Ectodermal cell (in vitro differentiated cells): ENCODE measurements around the gene SMAD5.

Experiments
- H3K27ac ChIP-seq: 2 replicates; pipeline ENCODE4 v1.7.0; 2013; ENCODE audit warnings: mild to moderate bottlenecking, low read depth, low read length; ENCODE audit not compliant: insufficient read depth, poor library complexity, severe bottlenecking
- H3K27me3 ChIP-seq: 2 replicates; pipeline ENCODE4 v1.7.0; 2013; ENCODE audit warnings: mild to moderate bottlenecking, low read length; ENCODE audit not compliant: insufficient read depth, control insufficient read depth, poor library complexity, severe bottlenecking
- H3K36me3 ChIP-seq: one replicate; pipeline ENCODE4 v1.7.0; 2013; ENCODE audit warnings: low read length; ENCODE audit not compliant: control insufficient read depth, insufficient read depth
- H3K4me1 ChIP-seq: one replicate; pipeline ENCODE4 v1.7.0; 2013; ENCODE audit warnings: low read length; ENCODE audit not compliant: control insufficient read depth, insufficient read depth
- H3K4me3 ChIP-seq: 2 replicates; pipeline ENCODE4 v1.7.0; 2013; ENCODE audit warnings: low read depth, low read length, control low read depth; ENCODE audit not compliant: insufficient read depth
- H3K9me3 ChIP-seq: 2 replicates; pipeline ENCODE4 v1.7.0; 2013; ENCODE audit warnings: mild to moderate bottlenecking, low read length, moderate library complexity; ENCODE audit not compliant: control insufficient read depth
- WGBS, 2 experiments: methylation state at CpG; one replicate each; pipeline ENCODE4 v1.1.7; 2013; ENCODE audit warnings: missing lambda C conversion rate in 2 of 2; 5-methylcytosine and 5-hydroxymethylcytosine counted together

Gene SMAD5

DNA sequence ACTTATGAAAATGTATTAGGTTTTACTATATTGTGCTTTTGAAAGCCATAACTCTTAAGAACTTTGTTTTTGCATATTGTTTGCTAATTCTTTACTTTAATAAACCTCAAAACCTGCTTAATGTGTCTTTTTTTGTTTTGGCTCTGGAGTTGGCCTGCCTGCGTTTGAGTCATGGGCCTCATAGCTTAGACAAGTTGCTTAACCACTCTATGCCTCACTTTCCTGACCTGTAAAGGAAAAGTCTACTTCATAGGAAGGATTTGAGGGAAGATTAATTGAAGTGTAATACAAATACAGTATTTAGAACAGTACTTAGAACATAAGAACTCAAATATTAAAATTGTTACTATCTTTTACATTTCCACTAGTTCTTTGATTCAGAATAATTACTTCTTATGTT is 50.0 kb downstream of the SMAD5 start:
- no peak overlapping the region for H3K27ac ChIP-seq
- H3K4me3 ChIP-seq, result no peak overlapping the region
- H3K9me3 ChIP-seq, result no peaks in the 10 kb centered on the region
- no peaks in the 10 kb centered on the region for H3K4me1 ChIP-seq
- no peaks in the 10 kb centered on the region for H3K27me3 ChIP-seq
- peaks cover 3% of the 10 kb centered on the region for H3K36me3 ChIP-seq
- 86 to 100% methylated on average over 1 of the region's 1 CpG for WGBS, 2 experiments

DNA sequence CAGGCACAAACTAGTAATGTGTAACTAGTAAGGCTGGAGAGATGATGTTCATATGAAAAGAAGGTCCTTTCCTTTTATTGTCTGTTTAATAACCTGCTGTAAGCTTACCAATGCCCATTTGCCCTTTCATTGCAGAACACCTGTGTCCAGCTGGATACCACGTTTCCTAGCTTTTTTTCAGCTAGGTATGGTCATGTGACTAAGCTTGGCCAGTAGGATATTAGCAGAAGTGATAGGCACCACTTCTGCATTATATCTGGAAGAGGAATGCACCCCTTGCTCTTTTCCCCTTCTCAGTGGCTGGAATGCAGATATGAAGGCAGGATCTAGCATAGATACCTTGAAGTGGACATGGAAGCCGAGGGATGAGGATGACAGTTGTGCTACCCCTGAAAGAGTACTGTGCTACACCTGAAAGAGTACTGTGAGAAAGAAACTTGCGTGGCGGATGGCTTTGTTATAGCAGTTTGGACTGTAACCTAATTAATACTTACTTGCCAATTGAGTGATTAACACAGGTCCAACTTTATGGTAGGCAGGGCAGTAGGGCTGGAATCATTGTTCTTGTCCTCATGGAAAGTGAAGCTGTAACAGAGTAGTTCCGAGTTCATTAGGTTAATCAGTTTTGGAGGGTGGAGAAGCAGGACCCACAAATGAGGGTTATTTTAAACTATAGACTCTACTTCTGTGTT is 53.5 kb downstream of the SMAD5 start:
- Histone ChIP-seq H3K36me3 (no peaks in the 10 kb centered on the region), H3K9me3 (no peaks in the 10 kb centered on the region), H3K4me1 (no peaks in the 10 kb centered on the region), H3K27ac (no peak overlapping the region), H3K27me3 (peaks cover 20% of the 10 kb centered on the region), H3K4me3 (no peak overlapping the region)
- 95 to 98% methylated on average over 5 of the region's 5 CpGs for WGBS, 2 experiments

DNA sequence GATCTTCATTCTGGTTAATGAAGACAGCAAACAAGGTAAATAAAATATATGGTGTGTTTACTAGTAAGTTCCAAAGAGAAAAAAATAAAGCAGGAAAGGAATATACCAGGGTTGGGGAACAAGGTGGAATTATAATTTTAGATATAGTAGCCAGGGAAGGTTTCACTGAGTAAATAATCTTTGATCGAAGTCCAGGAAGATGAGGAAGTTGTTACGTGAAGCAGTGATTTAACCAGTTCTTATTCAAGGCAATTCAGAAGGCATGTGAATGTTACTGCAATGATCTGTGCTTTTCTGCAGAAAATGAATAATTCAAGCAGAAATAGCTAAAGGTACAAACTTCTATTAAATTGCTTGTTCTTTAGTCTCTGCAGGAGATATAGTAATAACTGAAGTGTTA is 54.2 kb downstream of the SMAD5 start:
- H3K4me1 ChIP-seq, result peaks cover 5% of the 10 kb centered on the region
- H3K27me3 ChIP-seq, result peaks cover 27% of the 10 kb centered on the region
- no peaks in the 10 kb centered on the region for H3K9me3 ChIP-seq
- H3K27ac ChIP-seq, result no peak overlapping the region
- WGBS, 2 experiments, result 96 to 99% methylated on average over 2 of the region's 2 CpGs
- no peaks in the 10 kb centered on the region for H3K36me3 ChIP-seq
- H3K4me3 ChIP-seq, result no peak overlapping the region

DNA sequence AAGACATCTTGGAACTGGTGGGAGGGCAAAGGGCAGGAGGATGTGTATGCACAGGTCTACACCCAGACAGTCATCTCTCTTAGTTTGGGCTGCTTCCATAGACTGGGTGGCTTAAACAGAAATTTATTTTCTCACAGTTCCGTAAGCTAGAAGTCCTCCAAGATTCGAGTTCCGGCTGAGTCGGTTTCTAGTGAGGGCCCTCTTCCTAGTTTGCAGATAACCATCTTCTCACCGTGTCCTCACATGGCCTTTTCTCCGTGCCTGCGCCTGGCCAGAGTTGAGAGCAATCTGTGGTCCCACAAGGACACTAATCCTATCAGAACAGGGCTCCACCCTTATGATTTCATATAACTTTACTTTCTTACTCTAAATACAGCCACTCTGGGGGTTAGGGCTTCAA is 56.2 kb downstream of the SMAD5 start:
- Histone ChIP-seq H3K4me3 (no peak overlapping the region), H3K36me3 (no peaks in the 10 kb centered on the region), H3K27me3 (peaks cover 48% of the 10 kb centered on the region), H3K9me3 (no peaks in the 10 kb centered on the region), H3K27ac (no peak overlapping the region), H3K4me1 (peaks cover 12% of the 10 kb centered on the region)
- 93 to 94% methylated on average over 7 of the region's 7 CpGs for WGBS, 2 experiments

DNA sequence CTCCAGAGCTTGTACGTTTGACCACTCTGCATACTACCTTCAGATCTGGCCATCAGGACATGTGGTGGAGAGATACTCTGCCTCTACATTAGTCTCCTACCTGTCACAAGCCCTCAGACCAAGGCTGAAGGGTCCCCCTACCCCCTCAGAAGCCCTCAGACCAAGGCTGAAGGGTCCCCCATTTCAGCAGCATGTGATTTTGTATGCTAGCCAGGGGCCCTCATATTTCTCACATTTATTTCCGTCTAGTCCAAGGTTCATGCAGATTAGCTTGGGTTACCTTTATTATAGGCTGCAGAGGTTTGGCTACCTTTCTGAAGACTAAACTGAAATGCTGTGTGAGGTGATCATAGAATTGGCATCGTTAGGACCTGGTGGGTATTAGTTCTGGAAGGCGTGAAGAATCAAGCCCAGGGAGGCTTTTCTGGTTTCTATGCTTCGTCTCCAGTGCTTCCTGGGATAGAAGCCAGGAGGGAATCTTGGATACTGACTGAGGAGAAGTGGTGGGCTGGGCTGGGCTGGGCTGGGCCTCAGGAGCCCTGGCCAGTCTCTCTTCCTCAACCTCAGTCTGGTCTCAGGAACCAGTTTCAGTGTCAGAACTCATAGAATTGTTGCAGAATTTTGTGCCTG is 57.6 kb downstream of the SMAD5 start:
- Histone ChIP-seq H3K27ac (no peak overlapping the region), H3K4me1 (peaks cover 12% of the 10 kb centered on the region), H3K36me3 (no peaks in the 10 kb centered on the region), H3K27me3 (peaks cover 61% of the 10 kb centered on the region), H3K9me3 (no peaks in the 10 kb centered on the region), H3K4me3 (no peak overlapping the region)
- WGBS, 2 experiments, result 86% methylated on average over 5 of the region's 5 CpGs

DNA sequence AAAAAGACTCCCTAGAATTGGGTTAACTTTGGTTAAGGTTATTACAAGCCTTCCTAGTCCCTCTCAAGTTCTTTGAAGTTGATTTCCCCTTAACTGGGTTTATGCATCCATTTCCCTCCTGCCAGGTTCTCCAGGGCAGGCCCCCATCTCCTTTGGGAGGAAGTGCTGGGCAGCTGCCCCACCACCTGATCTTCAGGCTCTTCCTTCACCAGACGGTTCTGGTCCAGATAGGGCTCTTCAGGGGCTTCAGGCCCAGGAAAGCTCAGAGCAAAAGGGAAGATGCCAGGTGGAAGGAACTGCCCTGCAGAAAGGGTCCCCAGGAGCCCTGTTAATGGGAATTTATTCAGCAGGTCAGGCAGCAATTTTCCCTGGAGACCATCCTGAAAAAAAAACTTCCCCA is 58.3 kb downstream of the SMAD5 start:
- H3K9me3 ChIP-seq, result no peaks in the 10 kb centered on the region
- H3K36me3 ChIP-seq, result no peaks in the 10 kb centered on the region
- H3K27ac ChIP-seq, result no peak overlapping the region
- H3K4me1 ChIP-seq, result peaks cover 12% of the 10 kb centered on the region
- WGBS, 2 experiments, result 65 to 67% methylated on average over 1 of the region's 1 CpG
- peaks cover 67% of the 10 kb centered on the region for H3K27me3 ChIP-seq
- H3K4me3 ChIP-seq, result no peak overlapping the region

DNA sequence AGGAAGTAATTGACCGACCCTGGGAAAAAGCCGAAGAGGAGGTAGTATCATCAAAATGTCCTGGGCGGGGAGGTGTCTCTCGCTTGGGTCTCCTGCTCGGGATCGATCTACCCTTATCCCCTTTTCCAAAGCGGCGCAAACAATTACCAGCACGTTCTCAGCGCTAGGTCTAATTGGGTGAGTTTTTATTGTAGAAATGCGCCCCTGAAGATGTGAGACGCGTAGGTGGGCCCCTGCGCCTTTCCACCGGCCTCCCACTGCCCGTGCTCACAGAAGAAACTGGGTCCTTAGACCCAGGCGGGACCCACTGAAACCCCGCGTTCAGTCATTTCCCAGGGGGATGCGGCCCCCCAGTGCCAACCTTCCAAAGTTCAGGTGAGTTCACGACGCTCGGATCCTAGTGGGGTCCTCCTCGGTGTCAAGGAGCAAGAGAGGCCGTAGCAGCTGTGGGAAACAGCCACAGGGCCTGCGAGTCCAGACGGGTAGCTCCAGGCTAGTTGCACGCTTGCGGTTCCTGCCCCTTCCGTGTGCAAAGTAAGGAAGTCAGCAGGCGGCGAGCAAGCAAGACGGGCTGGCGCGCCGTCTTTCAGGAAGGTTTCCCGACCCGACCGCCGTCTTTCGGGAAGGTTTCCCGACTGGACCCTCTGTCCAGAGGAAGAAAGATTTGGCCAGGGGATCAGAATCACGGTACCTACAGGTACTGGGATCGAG is 58.8 kb downstream of the SMAD5 start:
- WGBS, 2 experiments, result 39 to 40% methylated on average over 44 of the region's 44 CpGs
- H3K27ac ChIP-seq, result no peak overlapping the region
- peak overlapping the region; percentile 54 for H3K4me3 ChIP-seq
- peaks cover 12% of the 10 kb centered on the region for H3K4me1 ChIP-seq
- H3K36me3 ChIP-seq, result no peaks in the 10 kb centered on the region
- peaks cover 67% of the 10 kb centered on the region for H3K27me3 ChIP-seq
- no peaks in the 10 kb centered on the region for H3K9me3 ChIP-seq

DNA sequence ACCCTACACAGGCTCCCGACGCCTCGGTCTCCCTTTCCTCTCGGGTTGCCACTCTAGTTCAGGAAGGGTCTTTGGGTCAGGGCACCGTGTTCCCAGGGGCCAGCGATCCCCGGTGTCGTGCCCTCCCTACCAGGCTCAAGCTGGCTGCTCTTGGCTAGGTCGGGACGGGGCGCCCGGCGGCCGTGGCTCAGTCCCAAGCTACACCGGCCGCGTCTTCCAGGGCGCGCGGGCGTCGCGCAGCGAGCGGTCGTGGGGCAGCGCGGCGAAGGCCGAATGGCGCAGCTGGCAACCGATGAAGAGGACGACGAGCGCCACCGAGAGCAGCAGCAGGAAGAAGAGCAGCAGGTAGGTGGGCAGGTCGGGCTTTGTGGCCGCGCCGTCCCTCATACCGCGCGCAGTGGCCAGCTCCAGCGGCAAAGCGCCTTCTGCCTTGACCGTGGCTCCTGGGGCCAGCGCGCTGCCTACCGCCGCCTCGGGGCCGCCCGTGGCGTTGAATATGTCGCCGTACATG is 59.4 kb downstream of the SMAD5 start:
- H3K27me3 ChIP-seq, result peaks cover 67% of the 10 kb centered on the region
- no peaks in the 10 kb centered on the region for H3K9me3 ChIP-seq
- H3K4me1 ChIP-seq, result peaks cover 12% of the 10 kb centered on the region
- H3K36me3 ChIP-seq, result no peaks in the 10 kb centered on the region
- no peak overlapping the region for H3K27ac ChIP-seq
- H3K4me3 ChIP-seq, result peak overlapping the region; percentile 54
- 1% methylated on average over 56 of the region's 56 CpGs for WGBS, 2 experiments

DNA sequence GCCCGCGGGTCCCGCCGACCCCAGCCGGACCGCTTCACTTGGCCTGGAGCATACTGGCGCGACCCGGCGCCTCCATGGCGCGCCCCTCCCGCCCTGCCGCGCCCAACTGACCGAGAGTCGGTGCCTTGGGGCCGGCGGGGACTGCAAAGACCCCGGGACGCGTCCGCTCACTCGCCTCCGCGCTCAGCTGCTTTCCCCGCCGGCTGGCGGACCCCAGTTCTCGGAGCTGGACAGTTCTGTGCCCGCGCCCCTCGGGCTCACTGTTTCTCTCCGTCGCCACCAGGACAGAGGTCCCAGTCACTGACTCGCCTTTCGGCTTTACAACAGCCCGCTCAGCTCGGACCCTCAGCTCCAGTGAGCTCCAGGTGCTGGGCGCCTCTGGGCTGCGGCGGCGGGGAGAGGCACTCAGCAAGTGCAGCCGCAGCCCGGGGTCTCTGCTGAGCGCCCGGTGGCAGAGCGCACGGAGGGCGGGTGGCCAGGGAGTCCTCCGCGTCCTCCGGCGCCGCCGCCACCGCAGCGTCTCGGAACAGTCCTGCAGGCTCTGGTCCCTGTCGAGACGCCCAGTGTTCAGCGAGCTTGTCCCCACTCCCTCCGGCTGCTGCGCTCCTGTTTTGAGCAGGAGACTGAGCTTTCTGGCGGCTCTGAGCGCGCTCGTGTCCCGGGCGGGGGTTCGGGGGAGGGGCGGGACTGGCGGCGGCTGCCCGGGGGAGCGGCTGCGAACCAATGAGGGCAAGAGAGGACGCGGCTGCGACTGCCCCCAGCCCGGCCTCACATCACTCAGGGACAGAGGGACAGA is 60.1 kb downstream of the SMAD5 start, which contains the start of gene SMIM32:
Gene SMIM32, minus strand, starts transcription at position 637 of the 796 bp plus-strand sequence. CDS start 638 bp downstream, outside the sequence.
- Histone ChIP-seq H3K4me1 (peaks cover 12% of the 10 kb centered on the region), H3K9me3 (no peaks in the 10 kb centered on the region), H3K27me3 (peaks cover 67% of the 10 kb centered on the region), H3K36me3 (no peaks in the 10 kb centered on the region), H3K4me3 (peak within 1 kb of the TSS; percentile 54), H3K27ac (no peak within 1 kb of the TSS)
- WGBS, 2 experiments, result 1% methylated on average over 81 of the region's 81 CpGs
